HG03342 (cell line): ENCODE measurements around the gene TBATA.
"Not testable (repeated sequence)": the region's sequence is repeated elsewhere in the genome, so short reads cannot be mapped to it uniquely, and the experiment has no call there.

Source experiments
- ATAC-seq: cut with Tn5 transposase; IDR thresholded peaks from one replicate; pipeline ENCODE4 v1.9.1; 2021; ENCODE audit warnings: mild to moderate bottlenecking, moderate library complexity; ENCODE audit not compliant: unreplicated experiment

Gene TBATA

DNA sequence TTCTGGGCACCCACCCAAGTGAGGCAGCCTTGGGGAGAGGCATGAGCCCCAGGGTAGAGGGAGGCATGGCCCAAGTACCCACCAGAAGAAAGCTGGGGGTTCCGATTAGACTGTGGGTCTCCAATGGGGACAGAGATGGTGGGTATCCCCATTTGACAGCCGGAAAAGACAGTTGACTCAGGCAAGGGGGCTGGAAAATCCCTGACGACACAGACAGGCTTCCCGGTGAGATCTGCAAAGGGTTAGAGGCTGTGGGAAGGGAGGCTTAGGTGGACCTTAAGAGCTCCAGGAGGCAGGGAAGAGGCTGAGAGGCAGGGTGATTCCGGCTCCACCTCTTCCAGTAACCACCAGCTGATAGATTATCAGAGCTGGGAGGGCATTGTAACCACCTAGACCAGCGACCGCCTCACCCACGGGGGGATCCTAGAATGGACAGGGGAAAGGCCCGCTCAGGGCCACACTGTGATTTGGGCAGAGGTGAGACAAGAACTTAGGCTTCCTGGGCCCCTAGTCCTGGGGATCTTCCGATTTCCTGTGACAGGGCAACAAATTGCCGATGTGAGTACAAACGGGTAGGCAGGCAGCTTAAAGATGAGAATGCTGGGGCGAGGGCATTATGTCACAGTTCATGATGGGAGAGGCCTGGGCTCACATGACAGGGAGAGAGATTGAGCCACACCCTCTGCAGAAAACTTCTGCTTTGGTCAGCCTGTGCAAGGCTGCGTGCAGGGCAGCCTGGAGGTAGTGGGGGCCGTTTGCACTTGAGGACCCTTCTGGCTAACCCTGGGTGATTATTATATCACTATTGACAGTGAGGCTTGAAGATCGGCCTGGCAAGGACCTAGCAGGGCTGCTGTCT, 5.4 kb downstream of the TBATA start:
- no peak for ATAC-seq

DNA sequence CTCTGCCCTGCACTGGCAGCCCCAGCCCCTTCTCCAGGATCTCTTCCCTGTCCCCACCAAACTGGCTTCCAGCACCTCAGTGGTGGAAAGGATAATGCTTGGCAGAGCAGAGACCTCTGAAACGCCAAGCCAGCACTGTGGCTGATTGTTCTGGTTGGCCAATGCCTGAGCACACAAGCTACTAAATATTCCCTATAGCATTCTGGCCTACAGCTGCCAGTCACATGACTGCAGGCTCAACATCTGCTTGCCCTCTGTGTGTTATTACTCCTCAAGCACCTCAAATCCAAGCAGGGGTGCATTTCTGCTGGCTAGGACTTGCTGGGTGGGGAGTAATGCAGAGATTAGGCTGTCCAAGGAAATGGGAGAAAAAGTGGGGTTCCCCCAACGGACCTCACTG, 6.1 kb downstream of the TBATA start:
- ATAC-seq: no peak

DNA sequence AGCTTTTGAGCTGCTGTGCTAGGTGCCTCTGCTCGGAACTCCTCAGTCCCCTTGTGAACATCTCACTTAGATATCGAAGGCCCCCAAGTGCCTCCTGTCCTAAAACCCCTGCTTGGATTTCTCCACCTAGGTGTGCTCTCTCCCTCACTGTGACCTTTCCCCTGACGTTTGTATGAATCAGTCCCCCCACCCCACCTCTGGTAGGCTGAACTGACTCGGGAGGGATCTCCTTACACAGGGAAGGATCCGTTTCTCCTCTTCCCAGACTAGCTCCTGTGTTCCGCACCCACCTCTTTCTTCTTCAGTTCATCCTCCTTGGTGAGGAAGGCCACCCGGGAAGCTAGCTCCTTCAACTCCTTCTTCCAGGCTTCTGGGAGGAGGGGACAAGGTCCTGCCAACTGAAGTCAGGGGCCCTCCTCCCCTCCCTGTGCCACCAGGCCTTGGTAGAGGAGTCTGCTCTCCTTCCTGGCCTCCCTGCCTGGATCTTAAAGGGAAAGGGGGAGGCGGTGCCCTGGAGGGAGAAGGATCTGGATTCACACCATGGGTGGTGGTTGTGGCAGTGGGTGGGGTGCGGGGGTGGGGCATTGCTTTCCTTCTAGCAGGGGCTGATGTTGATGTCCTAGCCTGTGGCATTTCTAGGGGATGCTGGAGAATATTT, 6.8 kb downstream of the TBATA start:
- no peak for ATAC-seq

DNA sequence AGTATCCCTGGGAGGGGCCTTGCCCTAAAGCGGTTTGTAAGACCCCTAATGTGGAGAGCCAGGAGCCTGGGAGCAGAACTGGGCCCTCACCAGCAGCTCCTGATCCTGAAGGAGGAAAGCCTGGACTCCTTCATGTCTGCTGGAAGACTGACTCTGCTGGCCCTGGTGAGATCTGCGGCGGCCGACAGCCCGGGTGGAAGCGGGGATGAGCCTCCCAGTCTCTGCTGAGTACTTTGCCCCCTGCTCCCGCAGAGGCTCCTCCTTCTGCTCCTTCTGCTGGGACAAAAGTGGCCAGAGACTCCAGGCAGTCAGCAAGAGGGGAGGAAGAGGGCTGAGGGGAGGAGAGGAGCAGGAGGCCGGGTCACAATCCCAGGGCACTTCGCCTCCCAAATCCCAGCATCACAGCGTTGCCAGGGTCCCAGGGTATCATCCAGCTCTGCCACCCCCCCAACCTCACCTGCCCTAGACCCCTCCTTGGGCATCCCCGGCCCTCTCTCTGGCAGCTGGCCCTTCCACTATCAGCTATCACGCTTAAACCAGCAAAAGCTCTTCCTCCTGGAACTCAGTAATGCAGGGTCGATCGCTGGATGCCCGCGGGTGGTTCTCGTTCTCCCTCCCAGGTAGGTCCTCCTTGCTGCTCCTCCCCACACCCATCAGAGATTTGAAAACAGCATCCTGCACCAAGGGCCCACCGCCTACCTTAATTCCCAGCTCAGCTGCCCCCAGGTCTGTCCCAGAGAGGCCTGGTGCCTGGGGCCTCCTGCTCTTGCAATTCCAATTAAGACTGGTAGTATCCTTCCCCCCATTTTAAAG, 7.9 kb downstream of the TBATA start:
- ATAC-seq: no peak

DNA sequence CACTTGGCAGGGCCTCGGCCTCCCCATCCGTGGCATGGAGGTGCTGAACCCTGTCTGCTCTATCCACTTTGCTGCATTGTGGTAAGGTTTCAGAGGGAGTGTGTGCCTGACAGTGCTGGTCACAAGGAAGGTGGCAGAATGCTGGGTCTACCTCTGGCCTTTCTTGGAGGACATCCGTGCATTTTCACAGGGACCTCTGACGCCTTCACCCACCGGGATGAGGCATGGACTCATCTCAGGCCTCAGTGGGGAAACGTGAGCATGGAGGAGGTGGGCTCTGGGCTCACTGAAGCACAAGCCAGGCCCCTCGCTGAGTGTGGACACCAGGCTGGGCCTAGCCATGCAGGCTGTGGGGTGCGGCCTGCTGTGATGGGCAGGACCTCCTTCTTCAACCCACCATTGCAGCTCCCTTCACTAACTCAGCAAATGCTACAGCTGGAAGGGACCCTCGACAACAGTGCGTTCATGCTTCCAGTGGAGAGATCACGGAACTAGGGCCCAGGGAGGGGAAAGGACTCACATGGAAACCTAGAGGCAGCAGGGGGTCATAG, 8.6 kb downstream of the TBATA start:
- ATAC-seq: no peak

DNA sequence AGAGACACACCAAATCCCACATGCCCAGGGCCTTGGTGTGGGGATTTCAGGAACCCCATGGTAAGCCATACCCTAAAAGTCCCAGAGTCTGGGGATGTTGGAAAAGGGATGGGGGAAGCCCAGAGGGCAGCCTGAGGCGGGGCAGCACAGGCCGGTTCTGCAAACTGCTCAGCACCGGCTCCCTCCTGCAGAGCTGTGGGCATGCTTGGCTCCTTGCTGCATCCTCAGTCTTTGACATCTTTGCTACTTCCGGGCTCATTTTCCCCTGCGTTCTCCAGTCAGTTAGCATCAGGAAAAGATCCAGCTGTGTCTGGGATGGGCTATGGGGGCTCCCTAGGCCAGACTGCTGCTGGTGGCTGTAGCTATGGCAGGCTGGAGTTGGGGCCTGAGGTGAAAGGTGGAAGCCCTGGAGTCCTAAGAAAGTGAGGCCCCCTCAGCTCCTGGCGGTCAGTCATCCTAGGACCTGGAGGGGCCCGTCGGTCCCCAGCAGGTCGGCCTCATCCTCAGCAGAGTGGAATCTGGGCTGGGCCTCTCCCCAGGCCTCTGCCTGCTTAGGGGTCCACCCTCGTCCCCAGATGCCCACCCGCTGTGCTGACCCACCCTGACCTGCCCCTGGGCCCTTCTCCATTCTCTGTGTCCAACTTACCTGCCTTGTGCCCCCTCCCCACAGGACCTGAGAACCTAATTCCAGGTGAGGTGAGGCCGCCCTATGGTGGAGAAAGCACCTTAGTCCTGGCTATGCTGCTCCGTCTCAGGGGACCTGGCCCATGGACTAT, 9.3 kb downstream of the TBATA start:
- no peak for ATAC-seq

DNA sequence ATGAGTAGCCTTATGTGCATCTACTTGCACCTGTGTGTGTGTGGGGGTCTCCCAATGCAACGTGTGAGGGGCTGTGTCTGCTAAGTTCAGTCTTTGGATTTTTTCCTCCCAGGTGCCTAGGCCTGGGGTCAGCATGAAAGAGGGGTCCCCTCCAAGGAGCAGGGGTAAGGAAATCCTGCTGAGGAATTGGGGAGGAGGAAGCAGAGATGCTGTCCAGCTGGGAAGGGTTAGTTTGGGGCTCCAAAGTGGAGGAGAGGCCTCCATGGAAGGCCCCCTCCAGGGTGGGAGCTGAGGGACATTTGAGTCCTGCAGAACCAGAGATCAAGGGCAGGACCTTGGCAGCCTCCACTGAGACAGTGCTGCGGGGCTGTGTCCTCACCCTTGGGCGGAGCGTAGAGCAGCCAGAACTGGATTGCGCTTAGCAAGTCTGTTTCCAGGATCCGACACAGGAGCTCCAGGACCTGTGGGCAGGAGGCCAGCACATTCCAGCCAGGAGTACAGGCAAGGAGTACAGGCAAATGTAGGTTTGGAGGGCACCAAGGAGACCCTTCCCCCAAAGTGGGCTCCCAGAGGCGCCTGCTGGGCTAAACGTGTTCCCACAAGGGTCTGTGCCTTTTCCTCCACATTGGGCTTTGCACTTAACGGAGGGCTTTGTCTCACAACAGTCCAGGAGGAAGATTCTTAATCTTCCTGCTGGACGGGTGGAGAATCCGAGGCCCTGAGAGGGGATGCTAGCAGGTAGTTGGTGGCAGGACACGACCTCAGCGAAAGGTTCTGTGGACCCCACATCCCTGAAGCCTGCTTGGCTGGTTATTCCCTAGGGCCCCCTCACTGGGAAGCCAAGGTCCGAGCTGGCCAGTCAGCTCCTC, 10.1 kb downstream of the TBATA start:
- ATAC-seq: no peak

DNA sequence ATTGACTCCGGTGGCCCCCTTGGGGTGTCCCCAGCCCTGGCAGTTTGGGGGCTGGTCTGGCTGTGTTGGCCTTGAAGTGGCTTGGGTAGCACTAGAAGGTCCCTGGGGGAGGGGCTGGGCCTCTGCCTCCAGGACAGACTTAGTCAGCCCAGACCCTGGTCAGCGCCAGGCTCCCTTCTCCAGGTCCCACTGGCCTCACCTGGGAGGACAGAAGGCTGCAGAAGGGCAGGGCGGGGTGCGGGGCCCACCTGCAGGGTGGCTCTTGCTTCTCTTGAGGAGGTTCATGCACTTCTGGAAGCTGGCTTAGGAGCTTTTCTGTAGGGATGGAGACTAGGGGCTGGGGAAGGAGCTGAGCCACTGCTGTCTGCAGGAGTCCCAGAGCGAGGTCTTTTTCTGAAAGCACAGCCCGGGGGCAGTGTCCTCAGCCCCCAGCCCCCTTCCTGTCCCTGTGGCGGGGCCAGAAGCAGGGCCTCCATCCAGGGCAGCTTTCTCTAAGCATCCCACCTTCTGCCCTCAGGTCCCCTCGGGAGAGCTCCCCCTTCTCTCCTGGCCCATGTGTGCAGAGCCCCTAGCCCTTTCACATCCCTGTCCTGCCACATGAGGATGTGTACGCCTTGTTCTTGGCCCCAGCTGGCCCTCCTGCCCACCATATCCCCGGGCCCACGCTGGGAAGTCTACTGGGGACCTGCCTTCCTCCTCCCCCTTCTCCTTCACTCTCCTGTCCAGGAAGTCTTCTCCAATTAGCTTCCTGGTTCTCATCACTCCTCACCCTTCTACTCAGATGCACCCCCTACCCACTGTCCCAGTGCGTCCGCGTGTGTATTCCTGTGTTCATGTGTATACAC, 11.0 kb downstream of the TBATA start:
- no peak for ATAC-seq

DNA sequence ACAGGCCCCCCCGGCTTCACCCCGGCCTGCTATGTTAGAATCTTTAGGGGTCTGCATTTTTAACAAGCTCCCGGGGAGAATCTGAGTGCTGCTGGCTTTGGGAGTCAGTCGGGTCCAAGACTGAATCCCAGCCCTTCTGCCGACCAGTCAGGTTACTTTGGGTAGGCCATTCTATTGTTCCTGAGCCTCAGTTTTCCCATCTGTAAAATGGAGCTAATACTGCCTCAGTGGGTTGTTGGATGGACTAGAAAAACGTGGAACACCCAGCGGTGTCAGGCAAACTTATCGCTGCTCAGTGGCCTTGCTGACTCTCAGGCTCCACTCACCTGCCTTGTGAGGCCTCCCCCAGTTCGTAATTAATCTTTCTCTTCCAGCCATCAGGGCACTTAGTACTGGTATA, 11.7 kb downstream of the TBATA start:
- ATAC-seq: no peak

DNA sequence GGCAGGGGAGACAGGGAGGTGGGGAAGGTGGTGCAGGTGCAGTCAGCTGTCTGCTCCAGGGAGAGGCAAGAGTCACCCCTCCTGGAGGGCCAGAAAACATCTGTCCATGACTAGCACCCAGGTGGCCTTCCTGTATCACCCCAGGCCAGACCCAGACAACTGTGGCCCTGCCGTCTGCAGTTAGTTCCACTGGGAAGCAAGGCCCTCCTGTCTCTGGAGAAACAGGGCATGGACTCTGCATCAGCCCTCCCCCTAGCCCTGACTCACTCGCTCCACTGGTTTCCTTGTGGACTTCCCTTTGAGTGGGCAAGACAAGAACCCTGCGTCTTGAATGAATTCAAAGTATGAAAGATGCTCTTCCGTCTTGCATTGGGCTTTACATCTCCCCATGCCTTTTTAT, 12.6 kb downstream of the TBATA start:
- ATAC-seq: no peak

DNA sequence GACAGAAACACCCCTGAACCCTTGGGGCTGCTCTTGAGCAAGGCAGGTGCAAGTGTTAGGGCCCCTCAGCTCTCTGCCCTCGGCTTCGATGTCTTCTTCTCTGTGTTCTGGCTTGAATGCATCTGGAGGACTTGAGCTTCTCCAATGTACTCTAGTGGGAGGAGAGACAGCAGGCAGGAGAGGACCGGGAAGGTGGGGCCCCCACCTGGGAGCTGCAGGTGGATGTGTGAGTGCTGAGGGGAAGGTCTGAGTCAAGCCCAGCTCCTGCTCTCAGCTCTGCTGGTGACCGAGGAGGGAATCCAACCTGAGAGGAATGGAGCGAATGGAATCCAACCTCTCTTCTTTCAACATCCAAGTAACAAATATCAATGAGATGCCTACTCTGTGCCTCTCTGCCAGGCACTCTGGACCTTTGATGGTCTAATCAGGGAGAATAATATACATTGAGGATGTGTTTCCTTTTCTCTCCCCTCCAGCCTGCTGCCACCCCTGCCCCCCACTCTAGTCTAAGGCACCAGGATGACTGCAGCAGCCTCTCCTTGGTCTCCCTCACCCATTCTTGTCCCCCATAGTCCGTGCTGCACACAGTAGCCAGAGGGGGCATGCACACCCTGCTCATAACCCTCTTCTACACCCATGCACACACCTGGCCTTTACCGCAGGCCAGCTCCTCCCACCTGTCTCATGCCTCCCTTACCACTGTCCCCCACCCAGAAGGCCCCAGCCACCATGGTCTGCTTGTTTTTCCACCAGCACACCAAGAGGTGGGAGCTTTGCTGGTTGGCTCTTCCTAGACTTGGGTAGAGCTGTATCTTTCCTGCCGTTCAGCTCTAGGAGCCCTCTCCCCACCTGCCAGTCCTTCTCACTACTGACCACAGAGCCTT, 13.6 kb downstream of the TBATA start:
- ATAC-seq: no peak

DNA sequence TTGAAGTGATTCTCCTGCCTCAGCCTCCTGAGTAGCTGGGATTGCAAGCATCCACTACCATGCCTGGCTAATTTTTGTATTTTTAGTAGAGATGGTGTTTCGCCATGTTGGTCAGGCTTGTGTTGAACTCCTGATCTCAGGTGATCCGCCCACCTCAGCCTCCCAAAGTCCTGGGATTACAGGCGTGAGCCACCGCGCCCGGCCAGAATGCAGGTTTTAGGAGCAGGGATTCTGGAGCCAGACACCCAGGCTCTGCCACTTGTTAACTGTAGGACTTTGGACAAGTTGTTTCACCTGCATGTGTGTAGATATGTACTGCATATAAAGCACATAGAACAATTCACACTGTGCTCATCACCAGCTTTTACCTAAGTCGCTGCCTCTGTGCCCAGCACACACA, 14.7 kb downstream of the TBATA start:
- not testable (repeated sequence) for ATAC-seq

DNA sequence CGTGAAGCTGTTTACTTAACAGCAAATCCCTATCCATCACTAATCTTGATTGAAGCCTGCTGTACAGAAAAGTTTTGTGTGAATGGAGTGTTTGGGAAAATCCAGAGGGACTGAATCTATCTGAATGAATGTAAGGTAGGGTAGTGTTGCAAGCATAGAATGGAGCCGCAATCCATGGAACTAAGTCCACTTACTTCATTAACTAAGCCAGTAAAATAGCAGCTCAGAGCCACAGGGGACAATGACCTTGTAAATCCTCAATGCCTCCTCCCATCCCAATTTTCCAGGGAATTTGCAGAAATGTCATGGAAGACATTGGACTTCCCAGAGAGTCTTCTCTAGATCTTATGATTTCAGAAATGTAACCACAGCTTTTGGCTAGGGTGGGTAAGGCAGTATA, 15.2 kb downstream of the TBATA start:
- no peak for ATAC-seq

DNA sequence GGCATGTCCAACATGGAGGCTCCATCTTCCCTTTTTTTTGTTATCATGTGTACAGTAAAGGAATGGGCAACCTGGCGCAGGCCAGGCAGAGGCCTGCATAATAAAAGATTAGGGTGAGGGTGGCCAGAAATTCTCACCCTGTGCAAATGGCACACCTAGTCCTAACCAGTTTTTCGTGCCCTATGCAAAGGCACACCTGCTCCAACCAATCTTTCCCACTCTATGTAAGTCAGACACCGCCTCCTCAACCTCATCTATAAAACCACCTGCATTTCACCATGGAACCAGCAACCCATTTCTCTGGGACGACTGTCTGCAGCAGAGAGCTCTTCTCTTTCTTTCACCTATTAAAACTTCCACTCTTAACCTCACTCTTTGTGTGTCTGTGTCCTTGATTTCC, 16.1 kb downstream of the TBATA start:
- no peak for ATAC-seq

DNA sequence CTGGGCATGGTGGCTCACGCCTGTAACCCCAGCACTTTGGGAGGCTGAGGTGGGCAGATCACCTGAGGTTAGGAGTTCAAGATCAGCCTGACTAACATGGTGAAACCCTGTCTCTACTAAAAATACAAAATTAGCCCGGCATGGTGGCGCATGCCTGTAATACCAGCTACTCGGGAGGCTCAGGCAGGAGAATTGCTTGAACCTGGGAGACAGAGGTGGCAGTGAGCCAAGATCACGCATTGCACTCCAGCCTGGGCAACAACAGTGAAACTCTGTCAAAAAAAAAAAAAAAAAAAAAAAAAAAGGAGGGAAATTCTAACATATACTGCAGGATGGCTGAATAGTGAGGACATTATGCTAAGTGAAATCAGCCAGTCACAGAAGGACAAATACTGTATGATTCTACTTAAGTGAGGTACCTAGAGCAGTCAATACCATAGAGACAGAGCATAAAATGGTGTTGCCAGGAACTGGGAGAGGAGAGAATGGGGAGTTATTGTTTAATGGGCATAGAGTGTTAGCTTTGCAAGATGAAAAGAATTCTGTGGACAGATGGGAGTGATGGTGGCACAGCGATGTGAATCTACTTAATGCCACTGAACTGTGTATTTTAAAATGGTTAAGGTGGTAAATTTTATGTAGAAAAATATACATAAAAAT, 17.0 kb downstream of the TBATA start:
- not testable (repeated sequence) for ATAC-seq

DNA sequence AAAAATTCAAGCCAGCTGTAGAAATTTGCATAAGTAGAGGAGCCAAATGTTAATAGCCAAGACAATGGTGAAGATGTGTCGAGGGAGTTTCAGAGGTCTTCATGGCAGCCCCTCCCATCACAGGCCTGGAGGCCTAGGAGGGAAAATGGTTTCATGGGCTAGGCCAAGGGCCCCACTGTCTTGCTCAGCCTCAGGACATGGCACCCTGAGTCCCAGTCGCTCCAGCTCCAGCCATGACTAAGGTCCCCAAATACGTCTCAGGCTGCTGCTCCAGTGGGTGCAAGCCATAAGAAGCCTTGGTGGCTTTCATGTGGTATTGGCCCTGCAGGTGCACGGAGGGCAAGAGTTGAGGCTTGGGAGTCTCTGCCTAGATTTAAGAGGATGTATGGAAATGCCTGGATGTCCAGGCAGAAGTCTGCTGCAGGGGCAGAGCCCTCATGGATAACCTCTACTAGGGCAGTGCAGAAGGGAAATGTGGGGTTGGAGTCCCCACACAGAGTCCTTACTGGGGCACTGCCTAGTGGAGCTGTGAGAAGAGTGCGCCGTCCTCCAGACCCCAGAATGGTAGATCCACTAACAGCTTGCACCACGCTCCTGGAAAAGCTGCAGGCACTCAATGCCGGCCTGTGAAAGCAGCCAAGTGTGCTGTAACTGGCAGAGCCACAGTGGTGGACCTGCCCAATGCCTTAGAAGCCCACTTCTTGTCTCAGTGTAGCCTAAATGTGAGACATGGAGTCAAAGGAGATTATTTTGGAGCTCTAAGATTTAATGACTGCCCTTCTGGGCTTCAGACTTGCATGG, 19.2 kb downstream of the TBATA start:
- no peak for ATAC-seq
